ENCODE data around the gene ARHGAP45. TPM values are rescaled to one million over a fixed set of nuclear protein-coding genes. Genes with fewer than 3 reads are reported as not detected.
A peak's percentile ranks its signal among the peaks of the same experiment; 100 is the strongest.

Gene ARHGAP45
- total and polyA plus RNA-seq, 12 donors = 1.9 to 27.4 (median 4.3) TPM

- ATAC-seq = no peak
- Histone ChIP-seq H3K36me3 (peaks cover 12 to 100% (median 50%) of the 10 kb centered on the region in 9 donors), H3K4me3 (no peak overlapping the region), H3K27me3 (no peaks in the 10 kb centered on the region), H3K27ac (no peak overlapping the region), H3K9me3 (no peaks in the 10 kb centered on the region), H3K4me1 (peaks cover 0 to 16% (median 0%) of the 10 kb centered on the region in 9 donors)
- 92 to 95% methylated on average over 10 of the region's 10 CpGs for WGBS, 2 donors
- no peak for DNase-seq
- TF ChIP-seq CTCF (IDR thresholded peaks at IDR 0.05) = no peak
- intact Hi-C loops (cut with DNase I) = loop anchor here in 2 of 10 donors (5.0 to 10.0 kb wide), 2 partner anchors 53 to 61 kb away; partner anchors contain the start of gene SBNO2 (in 1 of the 2)
Observed at GRCh38 chr19:1121395-1121794, 54.4 kb downstream of the ARHGAP45 start.

DNA sequence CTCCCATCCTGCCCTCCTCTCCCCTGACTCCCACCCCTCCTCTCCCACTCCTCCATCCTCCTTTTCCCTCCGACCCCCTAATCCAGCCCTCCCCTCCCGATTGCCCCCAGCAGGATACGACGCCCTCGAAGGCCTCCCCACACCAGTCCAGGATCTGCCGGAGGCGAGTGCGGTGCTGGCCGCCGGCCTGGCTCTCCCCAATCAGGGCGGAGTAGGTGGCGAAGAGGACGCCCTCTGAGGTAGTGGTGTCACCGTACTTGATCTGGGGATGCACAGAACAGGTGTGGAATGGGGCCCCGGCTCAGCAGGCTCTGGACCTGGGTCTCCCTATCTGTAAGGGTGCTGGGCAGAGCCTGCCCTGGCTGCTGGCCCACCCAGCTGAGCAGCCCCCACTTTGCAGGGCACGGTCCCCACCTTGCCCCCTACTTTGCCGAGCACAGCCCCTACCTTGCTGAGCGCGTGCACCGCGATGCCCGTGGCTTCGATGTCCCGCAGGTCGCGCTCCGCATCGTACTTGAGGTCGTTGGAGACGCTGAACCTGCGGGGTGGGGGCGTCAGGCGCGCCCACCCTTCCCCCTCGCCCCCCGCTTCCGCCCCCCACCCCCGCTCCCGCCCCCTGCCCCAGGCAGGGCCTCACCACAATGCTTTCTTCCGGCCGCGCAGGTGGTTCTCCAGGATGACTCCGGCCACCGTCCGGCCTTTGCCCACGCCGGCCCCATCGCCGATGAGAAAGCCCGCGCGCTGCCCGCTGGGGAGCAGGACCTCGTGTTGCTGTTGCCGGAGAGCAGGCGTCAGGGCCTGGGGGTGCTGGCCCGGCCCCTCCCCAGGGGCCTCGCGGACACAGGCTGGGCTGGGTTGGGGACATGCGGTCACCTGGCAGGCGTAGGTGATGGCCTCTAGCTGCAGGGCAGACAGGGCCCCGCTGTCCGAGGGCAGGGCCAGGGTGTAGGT, 55.3 kb downstream of the ARHGAP45 start:
- no peak for TF ChIP-seq CTCF (IDR thresholded peaks at IDR 0.05)
- WGBS, 2 donors = 95 to 96% methylated on average over 63 of the region's 63 CpGs
- intact Hi-C loops (cut with DNase I) = loop anchor here in 2 of 10 donors (5.0 to 10.0 kb wide), 2 partner anchors 53 to 60 kb away; partner anchors contain the start of gene SBNO2 (in 1 of the 2)
- no peak for DNase-seq
- no peaks in the 10 kb centered on the region for H3K27me3 ChIP-seq
- ATAC-seq = peak in 2 of 8 donors; percentile 3 to 11
- H3K36me3 ChIP-seq = peaks cover 21 to 100% (median 47%) of the 10 kb centered on the region in 9 donors
- H3K9me3 ChIP-seq = no peaks in the 10 kb centered on the region
- no peak overlapping the region for H3K4me3 ChIP-seq
- H3K27ac ChIP-seq = no peak overlapping the region
- peaks cover 0 to 25% (median 0%) of the 10 kb centered on the region in 9 donors for H3K4me1 ChIP-seq

DNA sequence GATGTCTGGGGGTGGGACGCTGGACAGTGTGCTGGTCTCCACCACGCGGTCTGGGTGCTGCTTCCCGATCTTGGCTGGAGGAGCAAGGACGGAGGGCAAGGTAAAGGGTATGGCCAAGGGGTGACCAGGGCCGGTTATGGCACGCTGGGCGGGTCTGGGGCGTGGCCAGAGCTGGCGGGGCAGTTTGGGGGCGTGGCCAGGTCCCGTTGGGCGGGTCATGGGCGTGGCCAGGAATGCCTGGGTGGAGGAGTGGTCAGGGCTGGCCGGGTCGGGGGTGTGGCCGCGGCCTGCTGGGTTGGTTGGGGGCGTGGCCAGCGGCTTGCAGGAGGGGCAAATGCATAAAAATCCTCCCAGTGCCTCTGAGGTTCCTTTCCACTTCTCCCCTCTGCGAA, 56.0 kb downstream of the ARHGAP45 start:
- WGBS, 2 donors = 60 to 75% methylated on average over 20 to 21 of the region's 21 CpGs
- Histone ChIP-seq H3K36me3 (peaks cover 21 to 100% (median 44%) of the 10 kb centered on the region in 9 donors), H3K27me3 (no peaks in the 10 kb centered on the region), H3K9me3 (no peaks in the 10 kb centered on the region), H3K27ac (no peak overlapping the region), H3K4me3 (no peak overlapping the region), H3K4me1 (peaks cover 0 to 31% (median 0%) of the 10 kb centered on the region in 9 donors)
- ATAC-seq (peak; percentile 23 to 78 (median 41)), DNase-seq (peak in 1 of 2 donors; percentile 63)
- intact Hi-C loops (cut with DNase I) = loop anchor here in 2 of 10 donors (5.0 to 10.0 kb wide), 2 partner anchors 52 to 59 kb away; partner anchors contain the start of gene SBNO2 (in 1 of the 2)
- TF ChIP-seq CTCF (IDR thresholded peaks at IDR 0.05) = no peak

DNA sequence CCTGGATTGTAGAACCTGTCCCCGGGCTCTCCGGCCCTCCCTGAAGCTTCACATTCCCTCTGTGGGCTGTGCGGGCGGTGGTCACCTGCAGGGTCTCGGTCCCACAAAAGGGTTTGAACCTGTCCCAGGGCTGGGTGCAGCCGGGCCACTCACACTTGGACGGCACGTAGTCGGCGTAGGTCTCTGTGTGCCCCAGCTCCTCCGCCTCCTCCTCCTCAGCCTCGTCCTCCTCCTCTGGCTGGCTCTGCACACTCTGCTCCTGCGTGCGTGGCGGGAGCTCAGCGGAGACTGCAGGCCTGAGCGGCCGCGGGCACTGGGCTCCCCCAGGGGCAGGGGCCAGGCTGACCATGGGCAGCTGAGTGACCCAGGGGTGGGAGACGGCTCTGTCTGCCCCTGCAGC, 56.4 kb downstream of the ARHGAP45 start:
- DNase-seq (no peak), ATAC-seq (peak in 1 of 8 donors; percentile 1)
- WGBS, 2 donors = 95 to 97% methylated on average over 20 of the region's 20 CpGs
- TF ChIP-seq CTCF (IDR thresholded peaks at IDR 0.05) = no peak
- intact Hi-C loops (cut with DNase I) = loop anchor here in 2 of 10 donors (5.0 to 10.0 kb wide), 2 partner anchors 51 to 59 kb away; partner anchors contain the start of gene SBNO2 (in 1 of the 2)
- Histone ChIP-seq H3K27me3 (no peaks in the 10 kb centered on the region), H3K4me1 (peaks cover 0 to 33% (median 0%) of the 10 kb centered on the region in 9 donors), H3K9me3 (no peaks in the 10 kb centered on the region), H3K4me3 (no peak overlapping the region), H3K27ac (no peak overlapping the region), H3K36me3 (peaks cover 21 to 100% (median 42%) of the 10 kb centered on the region in 9 donors)

All from heart right ventricle (tissue), 16 donors.